ENCODE measurements around the gene FLNB. TPM values are rescaled to one million over a fixed set of nuclear protein-coding genes. Genes with fewer than 3 reads are reported as not detected.

FLNB gene
- total RNA-seq, 1 donor from 2014 or later, result 40.4 TPM

- Mint-ChIP-seq H3K4me3 (no peak overlapping the region), H3K4me1 (peaks cover 21% of the 10 kb centered on the region), H3K27me3 (ENCODE audit: low read depth) (no peaks in the 10 kb centered on the region)
These were observed 34.9 kb downstream of the FLNB start for GRCh38 chr3:58042947-58043707.

GRCh38 chr3:58043933-58044332 is 35.7 kb downstream of the FLNB start:
- Mint-ChIP-seq H3K9me3 (no peaks in the 10 kb centered on the region), H3K27me3 (ENCODE audit: low read depth) (no peaks in the 10 kb centered on the region), H3K27ac (ENCODE audit: unreplicated experiment) (no peak overlapping the region), H3K4me1 (peaks cover 29% of the 10 kb centered on the region), H3K4me3 (no peak overlapping the region), H3K36me3 (ENCODE audit: low read depth) (no peaks in the 10 kb centered on the region)
- no peak for DNase-seq (ENCODE audit: low read depth, low spot score)
- TF ChIP-seq CTCF (conservative IDR thresholded peaks at IDR 0.05), result no peak

More at GRCh38 chr3:58042947-58043707, 34.9 kb downstream of the FLNB start:
- Mint-ChIP-seq H3K36me3 (ENCODE audit: low read depth) (no peaks in the 10 kb centered on the region), H3K27ac (ENCODE audit: unreplicated experiment) (no peak overlapping the region), H3K9me3 (no peaks in the 10 kb centered on the region)
- DNase-seq (ENCODE audit: low read depth, low spot score), result no peak
- TF ChIP-seq CTCF (conservative IDR thresholded peaks at IDR 0.05), result no peak

GRCh38 chr3:58044691-58045483 is 36.7 kb downstream of the FLNB start:
- H3K27me3 Mint-ChIP-seq (ENCODE audit: low read depth), result no peaks in the 10 kb centered on the region
- no peak for DNase-seq (ENCODE audit: low read depth, low spot score)
- TF ChIP-seq CTCF (conservative IDR thresholded peaks at IDR 0.05), result no peak
- no peak overlapping the region for H3K4me3 Mint-ChIP-seq
- no peaks in the 10 kb centered on the region for H3K9me3 Mint-ChIP-seq
- H3K27ac Mint-ChIP-seq (ENCODE audit: unreplicated experiment), result no peak overlapping the region
- H3K4me1 Mint-ChIP-seq, result peaks cover 35% of the 10 kb centered on the region
- no peaks in the 10 kb centered on the region for H3K36me3 Mint-ChIP-seq (ENCODE audit: low read depth)

GRCh38 chr3:58047826-58048225 is 39.6 kb downstream of the FLNB start:
- TF ChIP-seq CTCF (conservative IDR thresholded peaks at IDR 0.05), result no peak
- no peak for DNase-seq (ENCODE audit: low read depth, low spot score)
- Mint-ChIP-seq H3K4me1 (peaks cover 28% of the 10 kb centered on the region), H3K27ac (ENCODE audit: unreplicated experiment) (no peak overlapping the region), H3K9me3 (no peaks in the 10 kb centered on the region), H3K27me3 (ENCODE audit: low read depth) (no peaks in the 10 kb centered on the region), H3K4me3 (no peak overlapping the region), H3K36me3 (ENCODE audit: low read depth) (no peaks in the 10 kb centered on the region)

- H3K27ac Mint-ChIP-seq (ENCODE audit: unreplicated experiment), result no peak overlapping the region
These were observed 40.1 kb downstream of the FLNB start for GRCh38 chr3:58048301-58048700.

More at GRCh38 chr3:58048301-58048700, 40.1 kb downstream of the FLNB start:
- no peak for TF ChIP-seq CTCF (conservative IDR thresholded peaks at IDR 0.05)
- Mint-ChIP-seq H3K4me1 (peaks cover 27% of the 10 kb centered on the region), H3K27me3 (ENCODE audit: low read depth) (no peaks in the 10 kb centered on the region), H3K4me3 (no peak overlapping the region), H3K36me3 (ENCODE audit: low read depth) (no peaks in the 10 kb centered on the region), H3K9me3 (no peaks in the 10 kb centered on the region)
- DNase-seq (ENCODE audit: low read depth, low spot score), result no peak

All from neural crest cell (in vitro differentiated cells).